T-helper 2 cell treated with Interferon-gamma antibody and Interleukin-4, amounts not matched to agents 5 μg/mL and 100 μg/mL, for 36 hours (primary cell): ENCODE measurements around the gene HTR7.
A peak's percentile ranks its signal among the peaks of the same experiment; 100 is the strongest.

ENCODE experiments used
- DNase-seq: peaks from one replicate; pipeline ENCODE4 v3.0.0; 2021; ENCODE audit warnings: low spot score
- H3K27ac Mint-ChIP-seq: one replicate; pipeline ENCODE4 v1.8.0; 2021; ENCODE audit warnings: mild to moderate bottlenecking, mixed read lengths
- H3K27me3 Mint-ChIP-seq: one replicate; pipeline ENCODE4 v1.8.0; 2021; ENCODE audit warnings: low read depth, mixed read lengths
- H3K36me3 Mint-ChIP-seq: one replicate; pipeline ENCODE4 v1.8.0; 2021; ENCODE audit warnings: low read depth, mixed read lengths
- H3K4me1 Mint-ChIP-seq: one replicate; pipeline ENCODE4 v1.8.0; 2021; ENCODE audit warnings: low read depth, mixed read lengths
- H3K4me3 Mint-ChIP-seq: one replicate; pipeline ENCODE4 v1.8.0; 2022; ENCODE audit warnings: mild to moderate bottlenecking, moderate library complexity, mixed read lengths
- H3K9me3 Mint-ChIP-seq: one replicate; pipeline ENCODE4 v1.8.0; 2021; ENCODE audit warnings: mixed read lengths

The HTR7 gene

DNA sequence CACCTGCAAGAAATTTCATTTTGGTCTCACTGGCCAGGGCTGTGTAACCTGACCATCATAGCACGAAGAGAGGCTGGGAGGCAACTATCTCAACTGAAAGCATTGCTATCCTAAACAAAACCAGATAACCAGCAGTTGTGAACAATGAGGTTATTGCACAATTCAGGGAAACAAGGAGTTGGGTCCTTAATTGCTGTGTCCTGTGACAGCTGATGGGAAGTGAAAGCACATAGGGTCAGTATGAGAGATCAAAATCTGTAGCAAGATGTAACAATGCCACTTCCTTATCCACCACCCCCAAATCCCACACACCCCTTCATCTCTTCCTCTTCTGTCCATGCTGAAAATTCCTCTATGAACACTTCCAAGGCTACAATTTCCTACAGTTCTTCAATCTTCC, 80.2 kb downstream of the HTR7 start:
- Mint-ChIP-seq H3K4me1 (no peaks in the 10 kb centered on the region), H3K4me3 (no peak overlapping the region), H3K27ac (no peak overlapping the region), H3K36me3 (no peaks in the 10 kb centered on the region), H3K9me3 (no peaks in the 10 kb centered on the region), H3K27me3 (peaks cover 2% of the 10 kb centered on the region)
- DNase-seq, result no peak

DNA sequence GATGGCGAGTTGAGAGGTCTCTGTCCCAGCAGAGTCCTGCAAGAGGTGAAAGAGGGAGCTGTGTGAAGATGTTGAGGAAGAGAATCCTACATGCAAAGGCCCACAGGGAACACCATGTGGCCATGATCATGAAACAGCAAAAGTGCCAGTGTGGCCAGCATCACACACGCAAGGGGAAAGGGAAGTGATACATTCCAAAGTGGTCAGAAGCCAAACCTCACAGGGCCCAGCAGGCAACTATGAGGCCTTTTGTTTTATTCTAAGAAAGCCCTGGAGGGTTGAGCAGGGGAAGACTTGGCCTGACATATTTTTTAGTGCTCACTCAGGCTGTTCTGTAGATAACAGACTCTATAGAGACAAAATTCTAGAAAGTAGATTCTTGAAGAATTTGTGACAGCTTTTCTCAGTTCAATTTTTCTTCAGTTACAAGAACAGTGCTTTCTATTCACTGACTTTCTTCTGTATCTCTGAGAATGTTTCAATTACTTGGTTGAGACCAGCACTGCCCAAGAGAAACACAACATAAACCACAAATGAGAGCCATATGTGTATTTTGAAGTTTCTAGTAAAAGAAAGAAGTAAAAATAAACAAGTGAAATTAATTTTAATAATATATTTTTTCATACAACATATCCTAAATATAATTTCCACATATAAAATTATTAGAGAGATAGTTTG, 82.3 kb downstream of the HTR7 start:
- Mint-ChIP-seq H3K27me3 (peaks cover 2% of the 10 kb centered on the region), H3K4me1 (no peaks in the 10 kb centered on the region), H3K4me3 (no peak overlapping the region), H3K36me3 (no peaks in the 10 kb centered on the region), H3K9me3 (no peaks in the 10 kb centered on the region), H3K27ac (no peak overlapping the region)
- DNase-seq, result no peak

GRCh38 chr10:90769946-90770841, 87.6 kb downstream of the HTR7 start:
- H3K9me3 Mint-ChIP-seq, result no peaks in the 10 kb centered on the region
- no peak overlapping the region for H3K4me3 Mint-ChIP-seq
- peaks cover 6% of the 10 kb centered on the region for H3K27me3 Mint-ChIP-seq
- H3K36me3 Mint-ChIP-seq, result no peaks in the 10 kb centered on the region
- no peak for DNase-seq
- H3K4me1 Mint-ChIP-seq, result no peaks in the 10 kb centered on the region
- no peak overlapping the region for H3K27ac Mint-ChIP-seq

- Mint-ChIP-seq H3K36me3 (no peaks in the 10 kb centered on the region), H3K27me3 (peaks cover 40% of the 10 kb centered on the region), H3K9me3 (no peaks in the 10 kb centered on the region), H3K4me1 (no peaks in the 10 kb centered on the region), H3K4me3 (no peak overlapping the region), H3K27ac (no peak overlapping the region)
- DNase-seq, result peak; percentile 9
Observed at GRCh38 chr10:90751107-90751997, 106.5 kb downstream of the HTR7 start.

- H3K36me3 Mint-ChIP-seq, result no peaks in the 10 kb centered on the region
- H3K27me3 Mint-ChIP-seq, result peaks cover 34% of the 10 kb centered on the region
- no peaks in the 10 kb centered on the region for H3K9me3 Mint-ChIP-seq
- no peak overlapping the region for H3K4me3 Mint-ChIP-seq
- no peak overlapping the region for H3K27ac Mint-ChIP-seq
- DNase-seq, result no peak
- H3K4me1 Mint-ChIP-seq, result no peaks in the 10 kb centered on the region
Observed at GRCh38 chr10:90746829-90747228, 111.0 kb downstream of the HTR7 start.

- no peaks in the 10 kb centered on the region for H3K36me3 Mint-ChIP-seq
- no peaks in the 10 kb centered on the region for H3K9me3 Mint-ChIP-seq
- H3K27ac Mint-ChIP-seq, result no peak overlapping the region
- DNase-seq, result no peak
- H3K4me3 Mint-ChIP-seq, result no peak overlapping the region
- no peaks in the 10 kb centered on the region for H3K4me1 Mint-ChIP-seq
- peaks cover 25% of the 10 kb centered on the region for H3K27me3 Mint-ChIP-seq
Observed at GRCh38 chr10:90745565-90745964, 112.3 kb downstream of the HTR7 start.

DNA sequence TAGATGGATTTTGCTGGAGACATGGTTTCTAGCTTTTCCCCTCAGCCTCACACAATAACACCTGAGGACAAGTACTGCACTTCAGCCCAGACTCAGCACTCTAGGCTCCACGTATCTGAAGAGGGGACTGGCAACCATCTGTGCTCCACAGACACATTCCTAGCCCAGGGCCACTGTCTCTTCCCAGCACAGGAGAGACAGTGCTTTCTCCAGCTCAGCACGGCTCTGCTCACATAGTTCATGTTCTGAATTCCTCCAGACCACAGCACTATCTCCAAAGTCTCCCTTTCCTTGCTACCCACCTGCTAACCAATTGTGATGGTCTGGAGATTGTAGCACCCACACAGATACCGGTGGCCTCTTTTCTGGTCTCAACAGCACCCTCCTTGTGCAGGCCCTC, 114.5 kb downstream of the HTR7 start:
- no peak for DNase-seq
- H3K27me3 Mint-ChIP-seq, result peaks cover 22% of the 10 kb centered on the region
- H3K27ac Mint-ChIP-seq, result no peak overlapping the region
- H3K9me3 Mint-ChIP-seq, result no peaks in the 10 kb centered on the region
- H3K4me3 Mint-ChIP-seq, result no peak overlapping the region
- no peaks in the 10 kb centered on the region for H3K36me3 Mint-ChIP-seq
- no peaks in the 10 kb centered on the region for H3K4me1 Mint-ChIP-seq

GRCh38 chr10:90741926-90742565, 115.8 kb downstream of the HTR7 start:
- Mint-ChIP-seq H3K9me3 (no peaks in the 10 kb centered on the region), H3K27ac (no peak overlapping the region), H3K27me3 (peaks cover 22% of the 10 kb centered on the region), H3K4me1 (no peaks in the 10 kb centered on the region), H3K4me3 (no peak overlapping the region), H3K36me3 (no peaks in the 10 kb centered on the region)
- no peak for DNase-seq

- DNase-seq, result no peak
- H3K27me3 Mint-ChIP-seq, result peaks cover 22% of the 10 kb centered on the region
- no peak overlapping the region for H3K27ac Mint-ChIP-seq
- H3K9me3 Mint-ChIP-seq, result no peaks in the 10 kb centered on the region
- no peaks in the 10 kb centered on the region for H3K4me1 Mint-ChIP-seq
- H3K4me3 Mint-ChIP-seq, result no peak overlapping the region
- H3K36me3 Mint-ChIP-seq, result no peaks in the 10 kb centered on the region
Observed at GRCh38 chr10:90740265-90740664, 117.6 kb downstream of the HTR7 start.

- DNase-seq, result no peak
Observed at GRCh38 chr10:90738885-90739284, 119.0 kb downstream of the HTR7 start.

DNA sequence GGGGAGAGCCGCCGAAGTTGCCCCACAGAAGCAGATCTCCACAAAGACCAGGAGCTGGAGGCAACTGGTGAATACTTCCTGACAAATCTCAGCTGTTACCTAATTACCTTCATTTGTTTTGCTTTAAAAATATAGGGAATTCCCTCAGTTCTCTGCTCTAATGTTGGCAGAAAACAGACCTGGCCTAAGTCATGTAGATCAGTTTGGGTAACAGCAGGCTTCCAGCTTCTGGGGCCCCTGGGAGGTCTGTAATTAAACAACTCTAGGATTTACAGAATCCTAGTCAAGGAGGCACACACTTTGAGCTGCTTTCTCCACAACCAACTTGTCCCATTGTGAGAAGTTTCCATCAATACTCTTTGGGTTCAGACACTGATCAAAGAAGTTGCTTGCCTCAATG, 123.4 kb downstream of the HTR7 start:
- DNase-seq, result no peak
- Mint-ChIP-seq H3K27me3 (peaks cover 5% of the 10 kb centered on the region), H3K4me1 (no peaks in the 10 kb centered on the region), H3K36me3 (no peaks in the 10 kb centered on the region), H3K27ac (no peak overlapping the region), H3K9me3 (no peaks in the 10 kb centered on the region), H3K4me3 (no peak overlapping the region)

More at GRCh38 chr10:90738885-90739284, 119.0 kb downstream of the HTR7 start:
- Mint-ChIP-seq H3K4me3 (no peak overlapping the region), H3K9me3 (no peaks in the 10 kb centered on the region), H3K4me1 (no peaks in the 10 kb centered on the region), H3K27ac (no peak overlapping the region), H3K36me3 (no peaks in the 10 kb centered on the region), H3K27me3 (peaks cover 19% of the 10 kb centered on the region)

DNA sequence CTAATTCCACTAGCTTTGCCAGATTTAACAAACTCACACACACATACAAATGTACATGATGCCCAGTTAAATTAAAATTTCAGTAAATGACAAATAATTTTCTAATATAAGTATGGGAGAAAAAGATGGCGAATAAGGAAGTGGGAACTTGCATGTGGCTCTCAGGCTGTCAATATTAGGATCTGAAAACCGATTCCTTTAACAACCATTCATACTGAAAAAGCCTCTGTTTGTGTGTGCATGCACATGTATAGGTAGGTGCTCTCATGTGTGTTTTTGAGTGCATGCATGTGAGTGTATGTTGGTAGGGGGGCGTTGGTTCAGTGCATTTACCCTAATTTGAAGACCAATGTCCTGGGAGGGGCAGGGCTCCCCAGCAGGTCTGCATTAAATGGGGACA, 125.3 kb downstream of the HTR7 start:
- H3K27me3 Mint-ChIP-seq, result no peaks in the 10 kb centered on the region
- H3K4me3 Mint-ChIP-seq, result no peak overlapping the region
- no peak overlapping the region for H3K27ac Mint-ChIP-seq
- H3K4me1 Mint-ChIP-seq, result no peaks in the 10 kb centered on the region
- DNase-seq, result no peak
- H3K36me3 Mint-ChIP-seq, result no peaks in the 10 kb centered on the region
- no peaks in the 10 kb centered on the region for H3K9me3 Mint-ChIP-seq

DNA sequence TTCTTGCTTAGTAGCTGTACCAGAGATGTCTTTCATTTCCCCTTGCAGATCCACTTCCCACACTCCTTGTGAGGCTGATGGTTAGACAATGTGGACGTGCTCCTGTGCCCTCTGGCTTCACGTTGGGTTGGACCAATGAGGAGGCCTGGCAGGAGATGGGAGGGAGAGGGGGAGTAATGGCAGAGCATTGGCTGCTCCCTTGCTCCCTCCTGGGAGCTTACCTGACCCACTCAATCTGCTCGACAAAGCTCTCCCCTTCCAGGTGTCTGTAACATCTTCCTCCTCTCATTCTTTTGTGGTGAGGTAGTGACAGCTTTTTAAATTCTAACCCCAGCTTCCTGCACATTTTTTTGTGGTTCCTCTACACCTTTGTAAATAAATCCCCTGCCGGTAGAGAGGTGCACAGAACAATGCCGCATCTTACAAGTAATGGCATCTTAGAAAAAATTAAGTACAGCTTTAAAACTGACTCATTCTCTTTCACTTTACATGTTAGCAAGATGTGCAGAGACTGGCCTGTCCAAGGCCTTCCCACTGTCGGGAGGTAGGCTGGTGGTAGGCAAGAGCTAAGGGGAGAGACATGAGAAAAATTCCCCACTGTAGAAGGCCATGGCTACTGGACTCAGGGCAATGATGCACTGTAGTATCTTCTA, 134.3 kb downstream of the HTR7 start:
- Mint-ChIP-seq H3K4me3 (no peak overlapping the region), H3K27ac (no peak overlapping the region), H3K36me3 (no peaks in the 10 kb centered on the region), H3K9me3 (no peaks in the 10 kb centered on the region), H3K27me3 (peaks cover 5% of the 10 kb centered on the region), H3K4me1 (peaks cover 4% of the 10 kb centered on the region)
- no peak for DNase-seq
